ENCODE data around the gene MAP3K14.

DNA sequence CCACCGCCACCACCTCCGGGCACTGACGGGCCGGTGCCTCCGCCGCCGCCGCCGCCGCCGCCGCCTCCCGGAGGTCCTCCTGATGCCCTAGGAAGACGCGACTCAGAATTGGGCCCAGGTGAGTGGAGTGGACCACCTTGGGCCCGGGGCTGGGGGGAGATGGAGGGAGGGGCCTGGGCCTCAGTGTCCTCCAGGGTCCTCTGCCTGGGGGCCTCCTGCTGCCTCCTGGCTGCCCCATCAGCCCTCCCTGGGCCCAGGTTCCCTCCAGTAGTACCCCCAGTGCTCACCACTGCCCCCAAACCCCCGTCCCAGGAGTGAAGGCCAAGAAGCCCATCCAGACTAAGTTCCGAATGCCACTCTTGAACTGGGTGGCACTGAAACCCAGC lies 74.8 kb downstream of the MAP3K14 start:
- TF ChIP-seq RAD21 (IDR thresholded peaks at IDR 0.05; ENCODE audit: low read depth) (no peak), EP300 (IDR thresholded peaks at IDR 0.05; ENCODE audit: borderline replicate concordance) (no peak), MAX (IDR thresholded peaks at IDR 0.05) (no peak), CEBPB (IDR thresholded peaks at IDR 0.05) (no peak), NFIC (IDR thresholded peaks at IDR 0.05) (no peak), REST (IDR thresholded peaks at IDR 0.05; ENCODE audit: low read depth) (no peak), TEAD4 (IDR thresholded peaks at IDR 0.05) (no peak), YY1 (IDR thresholded peaks at IDR 0.05; ENCODE audit: low read depth) (no peak)

Data from Ishikawa (cell line).